Femur (tissue), 1 donor: Measurements from ENCODE around the gene DDX39A.
"Not testable (repeated sequence)": the region's sequence is repeated elsewhere in the genome, so short reads cannot be mapped to it uniquely, and the experiment has no call there.

Experiments
- DNase-seq: peaks from one replicate; pipeline ENCODE4 v3.0.0-alpha.2; 2017

DDX39A gene

GRCh38 chr19:14383661-14384555 lies 35.2 kb downstream of the DDX39A start:
- peak; percentile 49 for DNase-seq

- peak; percentile 65 for DNase-seq
Observed at GRCh38 chr19:14381689-14382474, 37.3 kb downstream of the DDX39A start.

GRCh38 chr19:14379294-14380065 lies 39.7 kb downstream of the DDX39A start:
- DNase-seq, result no peak

- no peak for DNase-seq
Observed at GRCh38 chr19:14378890-14379289, 40.3 kb downstream of the DDX39A start.

- no peak for DNase-seq
Observed at GRCh38 chr19:14377883-14378328, 41.2 kb downstream of the DDX39A start.

- DNase-seq, result peak; percentile 83
Observed at GRCh38 chr19:14375582-14376291, 43.4 kb downstream of the DDX39A start.

- peak; percentile 81 for DNase-seq
Observed at GRCh38 chr19:14375055-14375581, 44.0 kb downstream of the DDX39A start.

- not testable (repeated sequence) for DNase-seq
Observed at GRCh38 chr19:14374313-14374712, 44.8 kb downstream of the DDX39A start.

GRCh38 chr19:14372384-14373077 lies 46.6 kb downstream of the DDX39A start:
- DNase-seq, result not testable (repeated sequence)

- no peak for DNase-seq
Observed at GRCh38 chr19:14371301-14371821, 47.8 kb downstream of the DDX39A start.

GRCh38 chr19:14370940-14371280 lies 48.2 kb downstream of the DDX39A start:
- DNase-seq, result no peak

GRCh38 chr19:14370169-14370939 lies 48.8 kb downstream of the DDX39A start:
- DNase-seq, result no peak

GRCh38 chr19:14369399-14370168 lies 49.6 kb downstream of the DDX39A start:
- DNase-seq, result peak; percentile 66

GRCh38 chr19:14368011-14368513 lies 51.1 kb downstream of the DDX39A start:
- DNase-seq, result no peak

- DNase-seq, result no peak
Observed at GRCh38 chr19:14367016-14367415, 52.1 kb downstream of the DDX39A start.

GRCh38 chr19:14366529-14366928 lies 52.6 kb downstream of the DDX39A start:
- peak; percentile 82 for DNase-seq

GRCh38 chr19:14364098-14364443 lies 55.1 kb downstream of the DDX39A start:
- DNase-seq, result not testable (repeated sequence)

GRCh38 chr19:14363183-14364097 lies 55.7 kb downstream of the DDX39A start:
- peak; percentile 77 for DNase-seq
